ENCODE measurements around the gene MYH9.

The MYH9 gene

DNA sequence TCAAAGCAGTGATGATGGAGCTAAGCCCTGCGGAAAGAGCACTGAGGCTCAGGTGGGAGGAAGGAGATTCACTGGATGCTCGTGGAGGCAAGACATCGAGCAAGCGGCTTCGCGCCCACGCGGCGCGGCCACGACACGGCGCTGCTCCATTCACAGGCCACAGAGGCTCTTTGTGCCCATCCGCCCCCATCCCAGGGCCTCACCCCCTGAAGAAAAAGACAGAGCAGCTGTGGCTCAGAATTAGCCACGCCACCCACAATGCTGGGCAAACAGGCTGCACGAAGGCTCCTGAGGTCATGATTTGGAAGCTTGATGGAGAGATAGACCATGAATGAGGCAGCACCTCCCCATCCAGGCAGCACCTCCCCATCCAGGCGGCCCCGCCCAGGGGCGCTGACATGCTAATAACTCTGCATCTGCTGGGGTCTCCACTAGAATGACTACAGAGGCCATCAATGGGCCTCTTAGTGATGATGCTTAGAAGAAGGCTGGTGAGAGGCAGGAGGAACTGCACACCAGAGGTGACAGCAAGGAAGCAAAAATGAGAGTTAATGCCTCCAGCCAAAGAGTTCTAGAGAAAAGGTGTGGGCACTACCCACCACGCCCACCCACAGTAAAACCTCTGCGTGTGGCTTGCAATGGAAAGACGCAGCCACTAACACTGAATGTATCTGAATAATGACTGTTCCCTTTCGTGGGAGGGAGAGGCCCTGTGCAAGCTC lies 43.5 kb downstream of the MYH9 start:
- DNase-seq: peak; percentile 62

DNA sequence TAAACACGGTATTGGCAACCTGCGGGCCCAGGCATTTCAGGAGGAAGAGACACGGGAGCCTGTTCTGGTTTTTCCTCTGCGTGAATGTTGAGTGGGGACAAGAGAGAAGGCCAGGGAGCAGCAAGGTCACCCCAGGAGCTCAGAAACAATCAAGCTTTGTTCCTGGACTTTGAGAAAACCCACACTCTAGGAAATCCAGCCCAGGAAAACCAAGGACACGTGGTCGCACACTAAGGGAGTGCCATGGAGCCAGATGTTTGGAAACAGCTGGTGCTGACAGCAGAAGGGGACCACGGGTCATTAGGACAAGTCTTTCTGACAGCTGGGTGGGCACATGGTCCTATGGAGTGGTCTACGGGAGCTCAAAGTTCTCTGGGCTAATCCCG lies 44.1 kb downstream of the MYH9 start:
- no peak for DNase-seq

DNA sequence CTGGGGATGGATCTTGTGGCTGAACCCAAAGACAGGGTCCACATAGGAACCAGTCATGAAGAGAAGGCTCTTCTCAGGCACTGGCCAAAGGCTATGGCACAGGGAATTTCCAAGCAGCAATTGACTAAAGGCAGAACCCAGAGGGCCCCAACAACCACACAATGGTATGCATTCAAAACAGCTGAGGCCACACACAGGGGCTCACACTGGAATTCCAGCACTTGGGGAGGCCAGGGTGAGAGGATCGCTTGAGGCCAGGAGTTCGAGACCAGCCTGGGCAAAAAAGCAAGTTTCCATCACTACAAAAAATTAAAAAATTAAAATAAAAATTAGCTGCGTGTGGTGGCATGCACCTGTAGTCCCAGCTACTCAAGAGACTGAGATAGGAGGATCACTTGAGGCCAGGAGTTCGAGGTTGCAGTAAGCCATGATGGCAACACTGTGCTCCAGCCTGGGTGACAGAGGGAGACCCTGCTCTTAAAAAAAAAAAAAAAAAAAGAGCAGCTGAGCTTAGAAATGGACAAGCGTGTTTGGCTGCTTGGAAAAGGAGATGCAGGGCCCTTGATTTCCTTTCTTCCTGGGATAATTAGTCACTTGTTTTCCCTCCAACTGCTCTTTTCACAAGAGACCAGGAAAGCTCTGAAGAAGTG lies 44.6 kb downstream of the MYH9 start:
- DNase-seq: no peak

DNA sequence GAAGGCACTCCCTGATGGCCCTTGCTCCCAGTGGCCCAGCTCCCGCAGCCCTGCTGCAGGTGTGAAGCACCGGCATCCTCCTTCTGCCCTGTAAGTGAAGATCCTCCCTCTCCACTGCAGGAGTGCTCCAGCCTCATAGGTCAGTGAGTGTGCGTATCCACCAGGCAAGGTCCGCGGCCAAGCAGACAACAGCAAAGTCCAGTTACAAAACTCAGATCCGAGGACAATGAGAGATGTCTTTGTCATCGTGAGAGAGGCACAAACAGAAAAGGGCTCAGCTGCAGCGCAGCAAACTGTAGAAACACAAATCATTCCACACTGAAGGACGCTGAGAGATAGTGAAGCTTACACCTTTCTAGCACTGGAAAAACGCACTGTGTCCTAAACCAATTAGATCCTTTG lies 46.1 kb downstream of the MYH9 start:
- no peak for DNase-seq

DNA sequence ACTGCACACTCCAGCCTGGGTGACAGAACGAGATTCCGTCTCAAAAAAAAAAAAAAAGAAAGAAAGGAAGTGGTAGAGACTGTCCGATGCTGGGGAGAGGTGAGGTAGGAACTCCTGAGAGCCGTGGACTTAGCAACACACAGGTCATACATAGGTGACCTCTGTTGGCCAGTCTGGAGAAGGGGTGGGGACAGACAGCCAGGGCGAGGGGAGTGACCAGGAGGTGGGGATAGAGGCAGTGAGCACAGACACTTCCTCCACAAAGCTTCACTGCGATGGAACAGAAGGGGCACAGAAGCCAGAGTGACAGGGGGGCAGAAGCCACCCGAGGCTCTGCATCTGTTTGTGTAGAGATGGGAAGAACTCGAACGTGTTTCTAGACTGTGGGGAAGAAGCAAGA lies 47.1 kb downstream of the MYH9 start:
- DNase-seq: no peak

DNA sequence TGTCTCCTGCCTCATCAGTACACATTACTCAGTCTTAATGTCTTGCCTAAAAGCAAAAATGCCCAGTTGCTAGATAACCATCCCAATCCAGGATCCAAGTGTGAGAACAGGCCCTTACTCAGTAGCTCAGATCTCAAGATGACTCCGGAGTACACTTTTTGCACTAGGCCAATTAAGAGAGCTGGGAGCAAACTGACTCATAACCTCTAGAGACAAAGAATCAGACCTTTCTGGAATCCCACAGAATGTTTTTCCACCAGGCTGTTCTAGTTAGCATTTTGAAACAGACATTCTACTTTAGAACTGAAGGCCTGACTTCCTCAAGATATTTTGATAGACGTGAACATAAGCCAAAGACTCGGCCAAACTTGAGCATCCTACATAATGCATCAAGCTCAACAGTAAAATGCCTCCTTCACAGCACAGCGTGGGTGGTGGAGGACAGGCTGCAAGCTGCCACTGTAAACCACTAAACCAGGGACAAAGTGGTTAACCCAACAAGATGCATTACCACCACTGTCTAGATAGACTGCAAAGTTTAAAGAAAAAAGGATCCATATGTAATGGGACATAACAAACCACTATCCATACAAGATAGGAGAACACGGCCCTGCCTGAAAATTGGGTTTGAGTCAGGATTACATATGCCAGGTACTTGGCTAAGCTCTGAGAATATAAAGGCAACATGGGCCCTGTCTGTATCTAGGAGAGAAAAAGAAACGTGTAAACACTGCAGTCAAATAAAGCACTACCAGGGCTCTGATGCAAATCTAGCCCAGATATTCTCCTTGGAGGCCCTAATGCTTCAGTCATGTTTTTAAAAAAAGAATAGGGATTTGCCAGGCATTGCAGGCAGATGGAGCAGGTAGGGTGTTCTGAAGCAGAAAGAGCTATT lies 48.3 kb downstream of the MYH9 start:
- DNase-seq: no peak

DNA sequence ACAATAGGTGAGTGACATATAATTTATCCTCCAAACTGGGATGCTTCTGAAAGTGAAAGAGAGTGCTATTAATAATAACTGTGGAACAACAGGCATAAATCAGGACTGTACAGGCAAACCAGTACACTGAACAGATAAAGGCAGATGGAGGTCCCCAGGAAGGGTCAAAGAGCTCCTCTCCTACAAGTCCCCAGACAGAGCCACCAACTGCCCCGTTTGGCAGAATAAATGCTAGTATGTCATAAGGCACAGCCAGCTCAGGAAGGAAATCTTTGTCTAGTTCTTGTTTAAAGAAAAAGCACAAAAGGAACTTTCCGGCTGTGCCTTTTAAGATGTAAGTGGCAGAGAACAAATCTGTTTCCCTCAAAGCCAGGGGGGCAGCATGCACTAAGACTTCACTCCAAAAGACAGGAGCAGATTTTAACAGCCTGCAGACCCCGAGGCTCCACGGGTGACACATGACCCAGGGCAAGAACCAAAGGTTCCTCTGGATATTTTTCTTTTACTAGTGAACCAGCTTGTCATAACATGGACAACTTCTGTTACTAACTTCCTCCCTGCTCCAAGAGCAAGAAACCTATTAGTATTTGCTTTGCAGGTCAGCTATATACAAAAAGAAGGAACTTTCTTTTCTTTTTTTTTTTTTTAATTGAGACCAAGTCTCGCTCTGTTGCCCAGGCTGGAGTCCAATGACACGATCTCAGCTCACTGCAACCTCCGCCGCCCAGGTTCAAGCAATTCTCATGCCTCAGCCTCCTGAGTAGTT lies 50.2 kb downstream of the MYH9 start:
- no peak for DNase-seq

DNA sequence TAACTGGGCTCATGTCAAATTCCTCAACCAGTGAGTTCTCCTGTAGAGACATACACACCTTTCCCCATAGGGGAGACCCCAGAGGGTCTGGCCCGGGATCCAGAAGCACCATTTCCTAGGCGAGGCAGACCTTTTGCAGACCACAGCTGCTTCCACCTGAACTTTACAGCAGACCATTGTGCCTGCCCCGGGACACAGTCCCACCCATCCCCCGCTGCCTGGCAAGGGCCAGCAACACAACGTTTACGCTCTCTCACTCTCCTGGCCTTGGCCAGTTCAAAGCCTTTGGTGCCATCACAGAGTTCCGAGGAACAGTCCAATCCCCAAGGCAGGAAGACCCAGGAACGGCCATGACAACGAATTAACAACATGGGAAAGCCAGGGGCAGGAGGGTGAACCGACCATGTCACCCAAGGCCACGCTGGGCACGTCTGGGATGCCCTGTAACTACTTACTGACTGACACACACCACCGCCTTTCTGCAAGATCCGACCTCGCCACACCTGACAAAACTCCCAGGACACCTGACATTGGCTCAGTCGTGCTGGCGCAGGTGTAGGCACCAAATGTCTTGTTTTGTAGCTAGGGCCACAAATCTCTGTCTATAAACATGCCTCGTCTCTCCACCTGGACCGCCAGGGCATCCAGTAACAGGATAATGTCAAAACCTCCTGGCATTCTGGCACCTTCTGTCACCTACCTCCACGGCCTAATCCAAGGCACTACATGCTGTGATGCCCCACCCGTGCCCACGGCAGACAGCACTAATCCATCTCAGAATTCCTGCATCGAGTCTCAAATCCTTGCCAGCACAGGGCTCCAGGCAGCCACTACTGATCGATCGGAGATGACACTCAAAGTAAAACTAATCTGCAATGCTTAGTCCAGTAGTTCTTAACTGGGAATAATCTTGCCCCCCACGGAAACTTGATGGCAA lies 51.3 kb downstream of the MYH9 start:
- DNase-seq: no peak

DNA sequence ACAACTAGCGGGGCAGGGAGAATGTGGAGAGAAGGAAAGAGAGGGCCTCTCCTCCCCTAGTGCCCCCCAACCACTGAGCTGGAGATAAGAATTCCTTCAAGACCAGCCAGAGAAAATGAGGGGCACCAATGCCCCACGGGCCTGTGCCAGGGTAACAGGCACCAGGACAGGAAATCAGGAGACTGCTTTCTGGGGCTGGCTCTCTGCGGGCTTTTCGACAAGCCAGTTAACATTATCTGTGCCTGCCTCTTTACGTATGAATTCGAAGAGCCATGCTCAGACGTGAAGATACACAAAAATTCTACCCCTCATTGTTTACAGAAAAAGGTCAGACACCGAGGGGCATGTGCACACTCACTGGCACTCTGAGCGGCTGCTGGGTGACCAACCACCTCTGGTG lies 52.1 kb downstream of the MYH9 start:
- DNase-seq: no peak

DNA sequence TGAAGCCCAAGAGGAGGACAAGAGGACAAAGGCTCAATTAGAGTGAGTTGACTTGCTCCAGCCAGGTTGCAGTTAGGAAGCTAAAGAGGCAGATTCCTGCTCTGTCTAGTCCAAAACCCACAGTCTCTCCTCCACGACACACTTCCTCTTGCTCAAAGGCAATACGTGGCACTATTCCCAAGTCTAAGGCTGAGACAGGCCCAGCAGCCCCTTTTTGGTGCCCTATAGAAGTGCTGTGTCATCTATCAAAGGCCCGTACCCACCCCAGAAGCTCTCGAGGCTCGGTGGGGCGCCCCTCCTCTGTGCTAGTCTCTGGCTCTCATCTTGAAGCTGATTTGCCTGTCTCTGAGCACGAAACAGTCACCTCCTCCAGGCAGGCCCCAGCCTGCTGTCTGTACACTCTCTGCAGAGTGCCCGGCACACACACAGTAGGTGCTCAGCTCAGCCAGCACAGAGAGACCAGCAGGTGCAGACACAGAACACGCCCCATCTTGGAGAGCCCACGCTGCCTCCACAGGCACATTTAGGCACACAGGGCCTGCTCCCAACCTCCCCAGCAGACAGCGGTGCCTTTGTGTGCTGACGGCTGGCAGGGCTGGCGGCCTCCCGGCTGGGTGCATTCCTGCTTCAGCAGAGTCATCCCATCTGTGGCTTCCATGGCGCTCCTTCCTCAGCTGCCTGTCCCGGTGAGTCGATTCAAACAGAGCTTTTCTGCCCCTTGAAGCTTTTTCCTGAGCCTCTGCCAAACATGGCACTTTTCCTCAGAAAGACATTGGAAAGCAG lies 52.8 kb downstream of the MYH9 start:
- peak; percentile 43 for DNase-seq

DNA sequence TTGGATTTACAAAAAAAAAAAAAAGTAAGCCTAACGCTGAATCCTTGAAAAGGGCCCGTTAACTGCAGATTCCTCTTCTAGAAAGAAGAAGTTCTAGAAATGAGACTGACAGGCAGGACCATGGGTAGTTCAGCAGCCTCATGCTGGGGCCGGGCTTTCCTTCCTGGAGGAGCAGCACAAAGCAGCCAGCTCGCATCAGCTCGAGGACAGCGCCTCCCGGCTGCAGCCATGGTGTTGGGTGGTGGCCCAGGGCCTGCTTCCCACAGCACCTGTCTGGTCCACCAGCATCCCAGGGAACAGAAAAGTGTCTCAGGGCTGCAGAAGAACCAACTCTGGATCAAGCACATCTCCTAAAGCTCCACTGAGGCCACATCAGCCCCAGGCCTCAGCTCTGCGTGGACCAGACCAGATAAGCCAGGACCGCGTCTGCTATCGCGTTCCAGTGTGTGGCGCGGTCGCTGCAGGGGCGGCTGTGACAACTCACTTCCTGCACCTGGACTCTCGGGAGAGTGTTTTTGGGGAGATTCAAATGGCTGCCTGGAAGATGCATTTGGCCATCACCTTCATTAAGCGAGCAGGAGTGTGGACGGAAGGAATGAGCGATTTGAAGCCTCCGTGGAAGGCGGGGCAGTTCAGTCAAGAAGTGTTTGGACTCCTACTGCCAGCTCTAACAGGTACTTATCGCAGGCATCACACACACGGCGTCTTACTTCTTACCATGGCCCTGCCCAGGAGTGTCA lies 53.5 kb downstream of the MYH9 start:
- no peak for DNase-seq

DNA sequence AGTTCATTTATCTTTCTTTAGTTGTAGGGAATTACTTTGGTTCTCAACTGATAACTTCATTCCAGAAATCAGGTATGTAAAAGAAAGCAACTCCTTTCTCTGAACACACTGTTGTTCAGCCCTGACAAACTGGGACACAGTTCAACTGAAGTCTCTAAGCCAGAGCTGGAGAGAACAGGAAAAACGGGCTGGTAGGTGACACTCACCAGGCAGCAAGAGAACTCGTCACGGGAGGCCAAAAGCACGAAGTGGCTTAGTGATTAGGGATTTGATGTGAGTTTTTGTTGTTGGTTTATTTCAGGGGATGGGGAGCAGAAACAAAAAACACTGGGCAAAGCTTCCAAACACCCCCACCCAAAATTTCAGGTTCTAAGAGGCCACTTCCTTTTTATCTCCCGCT lies 54.1 kb downstream of the MYH9 start:
- no peak for DNase-seq

DNA sequence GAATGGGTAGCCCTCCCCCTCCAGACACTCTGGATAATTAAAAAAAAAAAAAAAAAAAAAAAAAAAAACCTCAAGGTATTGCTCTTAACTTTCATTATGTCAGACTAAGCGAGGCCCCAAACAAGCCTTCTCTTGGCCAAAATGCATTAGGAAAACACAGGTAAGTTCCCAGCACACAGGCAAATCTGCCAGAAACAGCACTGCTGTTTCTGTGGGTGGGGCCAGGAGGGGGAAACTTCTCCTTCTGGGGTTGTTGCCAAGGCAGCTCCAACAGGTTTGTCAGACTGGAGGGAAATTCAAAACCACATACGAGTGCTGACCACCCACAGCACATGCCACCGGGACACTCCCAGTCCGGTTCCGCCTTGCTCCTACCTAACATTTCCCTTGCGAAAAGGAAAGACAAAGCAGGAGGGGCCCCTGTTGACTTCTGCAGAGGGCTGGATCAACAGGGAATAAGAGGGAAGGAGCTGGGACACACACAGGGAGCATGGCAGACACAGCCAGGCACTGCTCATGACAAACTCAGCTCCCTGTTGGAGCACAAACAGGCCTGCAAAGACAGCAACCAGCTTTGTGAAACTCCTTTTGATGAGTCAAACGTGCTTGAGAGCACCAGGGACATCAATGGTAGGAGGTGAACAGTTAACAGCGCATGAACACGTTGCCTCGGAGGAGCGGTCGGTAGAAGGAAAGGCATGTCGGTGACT lies 55.0 kb downstream of the MYH9 start:
- DNase-seq: peak; percentile 61

DNA sequence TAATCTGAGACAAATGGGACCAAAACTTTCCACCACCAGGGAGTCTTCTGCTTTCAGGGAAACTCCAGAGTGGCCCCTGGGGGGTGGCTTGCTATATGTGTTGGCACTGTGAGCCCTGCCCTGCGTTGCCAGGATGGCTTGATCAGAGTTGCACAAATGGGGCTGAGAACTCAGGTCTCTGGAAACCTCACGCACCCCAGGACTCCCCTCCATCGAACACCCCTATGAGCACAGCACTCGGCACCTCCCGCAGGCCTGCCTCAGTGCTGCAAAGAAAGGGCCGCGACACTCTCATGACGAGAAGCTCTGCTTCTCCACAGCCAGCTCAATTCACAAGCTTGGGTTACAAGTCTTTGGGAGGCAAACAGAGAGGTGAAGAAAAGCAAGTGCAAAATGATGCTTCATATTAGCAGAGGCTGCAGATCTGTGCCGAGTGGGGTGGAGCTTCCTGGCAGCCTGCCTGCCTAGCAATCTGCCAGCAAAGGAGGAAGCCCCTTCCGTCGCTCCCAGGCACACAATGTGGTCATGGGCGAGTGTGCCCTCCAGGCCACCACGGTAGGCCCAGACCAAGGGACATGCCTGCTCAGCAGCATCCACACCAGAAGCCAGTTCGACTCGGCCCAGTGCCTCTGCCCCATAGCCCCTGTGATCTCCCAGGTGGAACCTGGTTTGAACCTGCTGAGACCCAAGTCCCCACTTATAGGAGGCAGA lies 55.7 kb downstream of the MYH9 start:
- peak; percentile 51 for DNase-seq

DNA sequence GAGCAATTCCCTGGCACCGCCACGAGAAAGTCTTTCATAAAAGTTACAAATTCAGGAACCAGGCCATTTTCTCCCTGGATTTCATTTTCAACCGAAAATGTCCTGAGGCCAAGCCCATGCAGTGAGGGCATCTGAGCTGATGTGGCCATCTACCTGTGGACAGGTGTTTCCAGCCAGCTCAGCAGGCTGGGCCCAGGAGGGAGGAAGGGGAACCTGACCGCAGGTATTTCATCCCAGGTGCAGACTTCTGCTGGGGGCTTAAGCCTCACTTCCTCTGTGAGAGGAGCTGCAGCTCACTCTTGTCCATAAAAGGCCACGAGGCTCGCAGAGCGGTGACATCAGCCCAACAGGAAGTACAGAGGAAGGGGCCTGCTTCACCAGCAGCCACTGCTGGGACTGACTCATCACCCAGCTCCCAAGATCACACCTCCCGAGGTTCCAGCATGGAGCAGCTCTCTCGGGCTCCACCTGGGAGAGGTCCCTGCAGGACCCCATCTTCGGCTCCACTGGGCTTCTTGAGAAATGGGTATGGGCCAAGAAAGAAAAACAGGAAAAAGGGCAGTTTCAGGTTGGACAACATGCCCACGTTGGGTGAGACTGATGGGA lies 56.4 kb downstream of the MYH9 start:
- peak; percentile 73 for DNase-seq

DNA sequence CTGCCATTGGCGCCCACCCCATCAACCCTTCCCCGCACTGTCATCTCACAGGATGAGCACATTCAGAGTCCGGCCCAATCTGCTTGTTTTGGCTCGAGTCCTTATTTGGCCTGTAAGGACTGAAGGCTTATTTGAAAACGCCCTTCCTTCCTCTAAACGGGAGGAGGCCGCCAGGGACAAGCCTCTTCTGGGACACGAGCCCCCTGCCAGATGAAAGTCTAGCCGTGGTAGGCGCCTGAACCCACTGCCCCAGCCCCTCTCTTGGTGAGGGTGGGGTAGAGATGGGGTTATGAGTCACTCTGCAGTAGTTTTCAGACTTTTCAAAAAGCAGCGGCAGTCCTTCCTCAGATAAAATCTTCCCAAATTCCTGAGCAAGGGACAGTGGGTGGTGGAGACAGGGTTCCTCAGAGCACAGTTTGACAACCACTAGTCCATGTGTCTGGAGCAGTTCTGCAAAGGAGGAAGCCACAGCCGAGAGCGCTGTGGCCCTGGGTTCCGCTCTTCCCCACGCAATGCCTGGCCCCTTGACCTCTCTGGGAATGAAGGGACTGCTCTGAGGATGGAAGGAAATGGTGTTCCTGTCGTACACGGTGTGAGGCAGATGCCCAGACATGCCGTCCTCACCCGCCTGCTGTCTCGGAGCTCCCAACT lies 57.0 kb downstream of the MYH9 start:
- DNase-seq: no peak

DNA sequence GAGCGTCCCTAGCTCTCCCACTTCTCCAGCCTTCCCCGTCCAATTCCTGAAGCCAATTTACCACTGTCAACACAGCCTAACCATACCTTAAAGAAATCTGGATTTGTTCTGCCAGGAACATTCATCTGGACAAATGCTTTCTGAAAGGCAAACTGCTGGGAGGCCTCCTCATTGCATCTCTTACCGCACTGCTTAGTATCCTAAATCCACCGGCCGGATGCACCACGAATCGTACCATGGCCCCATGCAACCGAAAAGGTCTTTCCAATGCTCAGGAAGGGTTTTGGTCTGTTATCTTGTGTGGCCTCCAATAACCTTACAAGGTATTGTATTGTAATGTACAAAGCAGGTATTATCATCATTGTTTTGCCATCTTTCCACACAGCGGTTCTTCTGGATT lies 57.6 kb downstream of the MYH9 start:
- DNase-seq: no peak
